Coronary artery (tissue), 2 donors: Measurements from ENCODE around the gene RHBDF2.

Experiments
- DNase-seq: peaks from one replicate; pipeline ENCODE4 v3.0.0-alpha.2; 2017; ENCODE audit warnings: low spot score
- H3K27ac ChIP-seq, 2 donors: fragments of 200-600 bp; sonication (generic); one replicate each; pipeline ENCODE4 v1.5.1; 2016 to 2019
- H3K4me3 ChIP-seq: fragments of 200-600 bp; sonication (generic); 2 replicates; pipeline ENCODE4 v1.5.1; 2016; ENCODE audit warnings: mild to moderate bottlenecking, moderate library complexity
- CTCF ChIP-seq: fragments of 200-600 bp; sonication (generic); IDR thresholded peaks from one replicate; pipeline ENCODE4 v1.5.1; 2019; ENCODE audit warnings: antibody characterized with exemption

RHBDF2 gene

GRCh38 chr17:76496464-76496863, 4.8 kb downstream of the RHBDF2 start:
- TF ChIP-seq CTCF = no peak
- no peak for DNase-seq

GRCh38 chr17:76495663-76496400, 5.4 kb downstream of the RHBDF2 start:
- no peak for DNase-seq
- no peak for TF ChIP-seq CTCF
- peak overlapping the region in 1 of 2 donors; percentile 1 for H3K27ac ChIP-seq
- no peak overlapping the region for H3K4me3 ChIP-seq

More at GRCh38 chr17:76496464-76496863, 4.8 kb downstream of the RHBDF2 start:
- Histone ChIP-seq H3K4me3 (no peak overlapping the region), H3K27ac (no peak overlapping the region)

- peak overlapping the region; percentile 8 for H3K4me3 ChIP-seq
- no peak for TF ChIP-seq CTCF
- no peak for DNase-seq
- H3K27ac ChIP-seq = peak overlapping the region; percentile 46 to 81
Measured at GRCh38 chr17:76493505-76494167, 7.6 kb downstream of the RHBDF2 start.

GRCh38 chr17:76492989-76493501, 8.2 kb downstream of the RHBDF2 start:
- DNase-seq = no peak

GRCh38 chr17:76492123-76492988, 8.9 kb downstream of the RHBDF2 start:
- no peak for TF ChIP-seq CTCF
- DNase-seq = no peak
- peak overlapping the region; percentile 17 for H3K4me3 ChIP-seq
- H3K27ac ChIP-seq = peak overlapping the region; percentile 46 to 81

More at GRCh38 chr17:76492989-76493501, 8.2 kb downstream of the RHBDF2 start:
- no peak for TF ChIP-seq CTCF
- peak overlapping the region; percentile 17 for H3K4me3 ChIP-seq
- peak overlapping the region; percentile 46 to 81 for H3K27ac ChIP-seq

GRCh38 chr17:76491271-76492122, 9.7 kb downstream of the RHBDF2 start:
- Histone ChIP-seq H3K4me3 (no peak overlapping the region), H3K27ac (peak overlapping the region; percentile 46 to 81)
- TF ChIP-seq CTCF = no peak
- no peak for DNase-seq
